Skin epidermis (tissue), 12 donors: Measurements from ENCODE around the gene TMEM234.
A peak's percentile ranks its signal among the peaks of the same experiment; 100 is the strongest.

Source experiments
- H3K27ac ChIP-seq, 21 experiments: fragments of 200-600 bp; sonication (generic) in 11 of 21; one replicate each; pipeline ENCODE4 v1.5.0; 2020; ENCODE audit warnings: mild to moderate bottlenecking in 3 of 21, inconsistent platforms in 2 of 21, moderate library complexity in 2 of 21
- H3K4me3 ChIP-seq, 7 experiments: fragments of 200-600 bp; sonication (generic) in 2 of 7; one replicate each; pipeline ENCODE4 v1.5.0; 2020; ENCODE audit warnings: inconsistent platforms in 2 of 7, mild to moderate bottlenecking in 2 of 7, moderate library complexity in 1 of 7

TMEM234 gene

GRCh38 chr1:32241001-32241763 is 19.0 kb upstream of the TMEM234 start:
- Histone ChIP-seq H3K4me3 (peak overlapping the region; percentile 40 to 66 (median 50)), H3K27ac (peak overlapping the region; percentile 15 to 86 (median 74))

GRCh38 chr1:32240140-32240951 is 18.2 kb upstream of the TMEM234 start:
- peak overlapping the region in 20 of 21 experiments; percentile 8 to 86 (median 74) for H3K27ac ChIP-seq

GRCh38 chr1:32239790-32240139 is 17.6 kb upstream of the TMEM234 start:
- peak overlapping the region in 6 of 7 experiments; percentile 40 to 66 (median 52) for H3K4me3 ChIP-seq
- H3K27ac ChIP-seq, result peak overlapping the region in 10 of 21 experiments; percentile 67 to 86 (median 76)

More at GRCh38 chr1:32240140-32240951, 18.2 kb upstream of the TMEM234 start:
- peak overlapping the region; percentile 40 to 66 (median 50) for H3K4me3 ChIP-seq

GRCh38 chr1:32239337-32239736 is 17.2 kb upstream of the TMEM234 start:
- Histone ChIP-seq H3K27ac (peak overlapping the region in 4 of 21 experiments; percentile 78 to 86 (median 80)), H3K4me3 (no peak overlapping the region)

GRCh38 chr1:32234792-32235191 is 12.6 kb upstream of the TMEM234 start:
- Histone ChIP-seq H3K27ac (peak overlapping the region in 2 of 21 experiments; percentile 11 to 60), H3K4me3 (no peak overlapping the region)

GRCh38 chr1:32232558-32233304 is 10.6 kb upstream of the TMEM234 start:
- Histone ChIP-seq H3K27ac (no peak overlapping the region), H3K4me3 (no peak overlapping the region)

- Histone ChIP-seq H3K27ac (no peak overlapping the region), H3K4me3 (no peak overlapping the region)
These were observed 9.8 kb upstream of the TMEM234 start for GRCh38 chr1:32231843-32232432.

- no peak overlapping the region for H3K27ac ChIP-seq
- H3K4me3 ChIP-seq, result no peak overlapping the region
These were observed 6.6 kb upstream of the TMEM234 start for GRCh38 chr1:32228771-32229170.

- Histone ChIP-seq H3K4me3 (no peak overlapping the region), H3K27ac (peak overlapping the region in 5 of 21 experiments; percentile 90 to 100 (median 97))
These were observed 2.1 kb upstream of the TMEM234 start for GRCh38 chr1:32224285-32224684.

- Histone ChIP-seq H3K4me3 (peak overlapping the region in 1 of 7 experiments; percentile 91), H3K27ac (peak overlapping the region in 10 of 21 experiments; percentile 89 to 100 (median 95))
These were observed 1.5 kb upstream of the TMEM234 start for GRCh38 chr1:32223683-32224082.

GRCh38 chr1:32221581-32221979 is 573 bp downstream of the TMEM234 start:
- Histone ChIP-seq H3K27ac (peak overlapping the region; percentile 78 to 100 (median 93)), H3K4me3 (peak overlapping the region; percentile 61 to 96 (median 91))

GRCh38 chr1:32220746-32221580 is 1.2 kb downstream of the TMEM234 start:
- H3K27ac ChIP-seq, result peak overlapping the region in 17 of 21 experiments; percentile 1 to 100 (median 95)
- H3K4me3 ChIP-seq, result peak overlapping the region in 6 of 7 experiments; percentile 61 to 96 (median 91)

GRCh38 chr1:32219022-32219421 is 3.1 kb downstream of the TMEM234 start:
- Histone ChIP-seq H3K4me3 (no peak overlapping the region), H3K27ac (peak overlapping the region in 1 of 21 experiments; percentile 35)

- H3K4me3 ChIP-seq, result no peak overlapping the region
- H3K27ac ChIP-seq, result peak overlapping the region in 8 of 21 experiments; percentile 7 to 61 (median 22)
These were observed 5.6 kb downstream of the TMEM234 start for GRCh38 chr1:32216566-32216965.

- Histone ChIP-seq H3K4me3 (no peak overlapping the region), H3K27ac (peak overlapping the region in 11 of 21 experiments; percentile 10 to 61 (median 43))
These were observed 6.3 kb downstream of the TMEM234 start for GRCh38 chr1:32215629-32216480.

GRCh38 chr1:32208891-32209328 is 13.2 kb downstream of the TMEM234 start, which contains the start of gene DCDC2B:
Gene DCDC2B, plus strand, starts transcription at chr1:32209089. Its CDS starts 5 bp downstream, at chr1:32209094.
- no peak within 1 kb of the TSS for H3K4me3 ChIP-seq
- H3K27ac ChIP-seq, result peak within 1 kb of the TSS in 1 of 21 experiments; percentile 29

GRCh38 chr1:32208469-32208868 is 13.7 kb downstream of the TMEM234 start:
- peak overlapping the region in 1 of 21 experiments; percentile 29 for H3K27ac ChIP-seq
- no peak overlapping the region for H3K4me3 ChIP-seq
